WI38 (cell line): Measurements from ENCODE around the gene IL9.

Experiments used
- H3K4me3 ChIP-seq: 2 replicates; pipeline ENCODE4 v1.5.1; 2011; ENCODE audit warnings: low read depth, mild to moderate bottlenecking, control low read depth, low read length
- TF ChIP-seq, protein P1 (sequence below): IDR thresholded peaks from 2 replicates; pipeline ENCODE4 v1.5.1; 2012; ENCODE audit warnings: low read depth, mild to moderate bottlenecking, control low read depth, low read length

IL9 gene

DNA sequence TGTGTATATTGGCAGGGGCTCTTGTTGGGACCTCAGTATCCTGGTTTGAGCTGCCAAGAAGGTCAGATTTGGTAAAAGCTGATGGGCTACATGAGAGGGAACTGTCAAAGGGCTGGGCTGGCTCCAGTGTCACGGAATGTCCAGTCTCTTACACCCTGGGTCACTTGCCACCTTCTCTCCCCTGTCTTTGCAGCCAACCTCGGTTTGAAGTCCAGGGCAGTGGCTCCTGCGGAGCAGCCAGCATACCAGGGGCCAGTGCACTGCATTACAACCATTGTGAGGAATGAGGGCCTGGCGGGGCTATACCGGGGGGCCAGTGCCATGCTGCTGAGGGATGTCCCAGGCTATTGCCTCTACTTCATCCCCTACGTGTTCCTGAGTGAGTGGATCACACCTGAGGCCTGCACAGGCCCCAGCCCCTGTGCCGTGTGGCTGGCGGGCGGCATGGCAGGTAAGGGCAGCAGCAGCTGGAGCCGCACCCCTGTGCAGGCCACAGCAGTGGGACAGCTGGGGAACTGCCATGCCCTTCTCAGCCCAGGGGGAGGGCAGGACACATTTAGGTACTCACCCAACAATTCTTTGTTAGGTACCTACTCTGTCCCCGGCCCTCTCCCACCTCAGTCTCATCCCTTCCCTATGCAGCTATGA lies 24.2 kb downstream of the IL9 start:
- TF ChIP-seq, protein P1, sequence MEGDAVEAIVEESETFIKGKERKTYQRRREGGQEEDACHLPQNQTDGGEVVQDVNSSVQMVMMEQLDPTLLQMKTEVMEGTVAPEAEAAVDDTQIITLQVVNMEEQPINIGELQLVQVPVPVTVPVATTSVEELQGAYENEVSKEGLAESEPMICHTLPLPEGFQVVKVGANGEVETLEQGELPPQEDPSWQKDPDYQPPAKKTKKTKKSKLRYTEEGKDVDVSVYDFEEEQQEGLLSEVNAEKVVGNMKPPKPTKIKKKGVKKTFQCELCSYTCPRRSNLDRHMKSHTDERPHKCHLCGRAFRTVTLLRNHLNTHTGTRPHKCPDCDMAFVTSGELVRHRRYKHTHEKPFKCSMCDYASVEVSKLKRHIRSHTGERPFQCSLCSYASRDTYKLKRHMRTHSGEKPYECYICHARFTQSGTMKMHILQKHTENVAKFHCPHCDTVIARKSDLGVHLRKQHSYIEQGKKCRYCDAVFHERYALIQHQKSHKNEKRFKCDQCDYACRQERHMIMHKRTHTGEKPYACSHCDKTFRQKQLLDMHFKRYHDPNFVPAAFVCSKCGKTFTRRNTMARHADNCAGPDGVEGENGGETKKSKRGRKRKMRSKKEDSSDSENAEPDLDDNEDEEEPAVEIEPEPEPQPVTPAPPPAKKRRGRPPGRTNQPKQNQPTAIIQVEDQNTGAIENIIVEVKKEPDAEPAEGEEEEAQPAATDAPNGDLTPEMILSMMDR, result no peak
- no peak overlapping the region for H3K4me3 ChIP-seq

DNA sequence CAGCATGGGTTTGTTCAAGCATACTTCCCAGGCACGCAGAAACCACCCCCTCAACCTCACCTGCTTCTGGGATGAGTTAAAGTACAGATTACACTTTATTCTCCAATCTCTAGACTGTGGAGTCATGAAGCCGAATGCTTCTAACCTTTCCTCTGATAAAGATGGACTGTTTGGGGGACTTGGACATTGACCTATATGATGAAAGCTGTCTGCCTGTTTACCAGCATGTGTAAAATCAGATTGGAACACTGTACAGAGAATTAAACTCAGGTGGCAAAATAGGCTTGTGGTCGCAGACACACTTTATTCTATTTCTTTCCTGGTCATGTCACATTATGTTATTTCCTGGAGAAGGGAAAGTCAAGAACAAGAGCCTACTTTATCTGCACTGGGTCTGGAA lies 25.7 kb downstream of the IL9 start:
- TF ChIP-seq, protein P1, result no peak
- no peak overlapping the region for H3K4me3 ChIP-seq

DNA sequence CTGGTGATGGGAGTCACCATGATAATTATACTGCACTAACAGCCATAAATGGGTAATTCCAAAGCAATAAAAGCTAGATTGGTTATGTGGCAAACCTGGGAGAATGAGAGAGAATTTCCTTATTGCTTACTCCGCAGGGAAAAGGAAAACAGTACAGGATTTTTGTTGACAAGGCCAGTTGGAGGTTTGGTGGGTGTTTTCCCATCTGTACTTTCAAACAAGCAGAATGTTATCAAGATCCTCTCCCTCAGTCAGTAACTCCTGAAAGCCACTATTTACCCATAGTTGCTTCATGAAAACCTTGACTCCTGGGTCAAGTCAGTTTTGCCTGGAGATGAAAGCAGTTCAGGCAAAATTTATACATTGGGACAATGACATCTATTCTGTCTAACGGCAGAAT lies 26.4 kb downstream of the IL9 start:
- no peak overlapping the region for H3K4me3 ChIP-seq

DNA sequence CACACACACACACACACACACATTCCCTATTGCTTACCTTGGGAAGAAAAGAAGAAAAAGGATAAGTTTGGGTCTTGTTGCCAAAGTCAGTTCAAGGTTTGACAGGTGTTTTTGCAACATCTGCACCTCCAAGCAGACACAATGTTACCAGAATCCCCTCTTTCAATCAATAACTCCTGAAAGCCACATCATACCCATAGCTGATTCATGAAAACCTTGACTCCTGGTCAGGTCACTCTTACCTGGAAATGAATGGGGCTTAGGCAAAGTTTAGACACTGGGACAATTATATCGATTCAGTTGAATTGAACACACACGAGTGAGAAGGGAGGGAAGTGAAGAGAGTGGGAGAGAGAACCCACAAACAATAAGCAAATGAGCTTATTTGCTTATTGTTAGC lies 27.0 kb downstream of the IL9 start:
- TF ChIP-seq, protein P1, result no peak
- H3K4me3 ChIP-seq, result no peak overlapping the region

More for the DNA sequence above, 26.4 kb downstream of the IL9 start:
- TF ChIP-seq, protein P1, result no peak

DNA sequence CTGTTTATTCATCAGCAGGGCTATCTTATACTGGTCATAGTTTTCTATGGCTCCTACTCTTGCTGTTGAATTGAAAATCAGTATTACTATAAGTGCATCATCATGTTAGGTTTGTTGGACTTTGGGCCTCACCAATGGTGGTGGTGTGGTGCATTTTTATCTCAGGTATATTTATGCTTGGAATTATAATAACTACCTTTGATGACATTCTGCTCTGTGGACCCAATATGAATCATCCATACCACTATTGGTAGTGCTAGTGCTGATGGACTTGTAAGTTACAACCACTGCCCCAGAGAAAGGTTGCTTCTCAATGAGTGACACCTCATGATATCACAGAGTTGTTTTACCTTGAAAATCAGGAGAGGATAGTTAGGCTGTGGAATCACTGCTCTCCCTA lies 28.0 kb downstream of the IL9 start:
- TF ChIP-seq, protein P1, result no peak
- no peak overlapping the region for H3K4me3 ChIP-seq

DNA sequence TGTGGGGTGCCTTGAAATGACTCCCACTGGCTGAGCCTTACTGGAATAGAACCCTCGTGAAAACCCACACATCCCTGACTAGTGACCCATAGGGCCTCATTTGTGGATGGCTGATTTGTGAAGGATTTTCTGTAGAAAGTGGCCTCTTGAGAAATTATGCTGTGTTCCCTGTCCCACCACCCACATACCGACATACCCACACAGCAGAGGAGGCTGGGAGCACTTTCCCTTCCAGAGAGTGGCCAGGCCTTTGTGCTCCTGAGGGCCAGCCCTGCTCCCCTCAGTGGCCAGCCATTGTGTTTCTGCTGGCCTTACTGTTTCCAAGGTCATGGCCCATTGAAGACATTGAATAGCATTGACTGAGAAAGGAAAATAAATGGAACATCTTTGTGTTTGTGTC lies 29.6 kb downstream of the IL9 start:
- no peak overlapping the region for H3K4me3 ChIP-seq
- TF ChIP-seq, protein P1, result no peak

DNA sequence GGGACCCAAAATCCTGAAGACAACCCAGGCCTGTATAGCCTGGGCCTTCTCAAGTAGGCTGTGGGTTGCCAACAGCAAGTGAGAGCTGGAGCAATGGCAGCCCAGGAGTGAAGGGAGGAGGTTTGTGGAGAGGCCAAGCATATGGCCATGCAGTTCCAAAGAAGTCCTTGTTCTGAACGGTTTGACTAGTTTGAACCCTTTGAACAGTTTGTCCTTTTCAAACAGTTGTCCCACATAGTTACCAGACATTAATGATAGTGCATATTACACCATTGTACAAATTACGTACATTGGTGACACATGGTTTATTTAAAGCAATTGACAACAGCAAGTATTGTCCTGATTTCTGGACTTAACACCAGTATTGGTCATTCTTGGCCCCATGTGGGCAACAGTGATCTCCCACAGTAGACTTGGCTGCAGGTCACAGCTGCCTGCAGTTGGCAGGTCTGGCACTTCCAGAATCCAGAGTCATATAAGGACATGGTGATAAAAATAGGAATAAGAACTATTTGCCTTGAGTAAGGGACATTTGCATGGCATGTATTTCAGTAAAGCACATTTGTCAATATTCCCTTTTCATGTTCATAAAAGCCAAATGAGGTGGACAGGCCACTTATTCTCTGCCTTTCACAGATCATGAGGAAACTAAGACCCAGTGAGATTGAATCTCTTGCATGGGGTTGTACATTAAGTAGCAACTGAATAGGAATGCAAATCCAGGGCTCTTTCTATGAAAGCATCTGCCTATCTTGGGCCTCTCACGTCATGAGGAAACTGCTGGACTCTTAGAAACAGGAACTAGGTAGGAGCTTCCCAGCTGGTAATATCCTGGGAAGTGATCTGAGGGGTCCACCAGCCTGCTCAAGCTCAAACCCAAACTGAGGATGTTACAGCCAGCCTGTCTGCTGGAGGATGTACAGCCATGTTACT lies 30.9 kb downstream of the IL9 start:
- H3K4me3 ChIP-seq, result no peak overlapping the region
- TF ChIP-seq, protein P1, result no peak
